ENCODE measurements around the gene ATPAF1.

ATPAF1 gene

GRCh38 chr1:46646331-46646730 is 21.8 kb downstream of the ATPAF1 start:
- Histone ChIP-seq H3K9me3 (ENCODE audit: insufficient read depth, low read depth, low read length) (no peaks in the 10 kb centered on the region), H3K4me1 (ENCODE audit: control insufficient read depth in 1 of 2, insufficient read depth in 2 of 2, low read length in 2 of 2) (no peaks in the 10 kb centered on the region), H3K79me2 (ENCODE audit: control insufficient read depth, insufficient read depth, low read length, poor library complexity) (no peaks in the 10 kb centered on the region), H3K23ac (ENCODE audit: low read length) (no peak overlapping the region), H3K4me3 (ENCODE audit: low read depth, low read length) (no peak overlapping the region), H4K8ac (ENCODE audit: low read depth, low read length) (no peak overlapping the region), H3K9ac (ENCODE audit: low read length) (no peak overlapping the region), H2AK5ac (ENCODE audit: low read length) (no peak overlapping the region), H3K4ac (ENCODE audit: low read depth, low read length) (no peak overlapping the region), H3K27ac (ENCODE audit: low read depth, low read length) (no peak overlapping the region), H4K12ac (ENCODE audit: low read depth, low read length) (no peak overlapping the region), H2BK5ac (ENCODE audit: low read depth, low read length, poor library complexity) (no peak overlapping the region), H3K79me1 (ENCODE audit: low read length) (no peaks in the 10 kb centered on the region), H2BK120ac (ENCODE audit: insufficient read depth, low read length, poor library complexity) (no peak overlapping the region), H3K18ac (ENCODE audit: low read length) (no peak overlapping the region), H3K14ac (ENCODE audit: low read length) (no peak overlapping the region), H3K36me3 (ENCODE audit: control insufficient read depth in 1 of 2, insufficient read depth in 2 of 2, low read length in 2 of 2) (peaks cover 0 to 8% of the 10 kb centered on the region in 2 experiments), H3K4me2 (ENCODE audit: low read length) (no peak overlapping the region), H2AFZ (ENCODE audit: insufficient read depth, low read length, poor library complexity) (no peak overlapping the region), H2BK12ac (ENCODE audit: low read length) (no peak overlapping the region), H3K27me3 (ENCODE audit: insufficient read depth, low read length) (no peaks in the 10 kb centered on the region), H4K91ac (ENCODE audit: low read depth, low read length) (no peak overlapping the region)
- no CpG with 5 or more reads among the region's 1 CpG for WGBS (ENCODE audit: extremely low coverage, insufficient coverage, insufficient read length)
- DNase-seq = no peak

GRCh38 chr1:46645815-46646214 is 22.3 kb downstream of the ATPAF1 start:
- Histone ChIP-seq H2BK12ac (ENCODE audit: low read length) (no peak overlapping the region), H3K9me3 (ENCODE audit: insufficient read depth, low read depth, low read length) (no peaks in the 10 kb centered on the region), H3K23ac (ENCODE audit: low read length) (no peak overlapping the region), H3K27me3 (ENCODE audit: insufficient read depth, low read length) (no peaks in the 10 kb centered on the region), H3K9ac (ENCODE audit: low read length) (no peak overlapping the region), H4K91ac (ENCODE audit: low read depth, low read length) (no peak overlapping the region), H3K27ac (ENCODE audit: low read depth, low read length) (no peak overlapping the region), H4K8ac (ENCODE audit: low read depth, low read length) (no peak overlapping the region), H3K4me3 (ENCODE audit: low read depth, low read length) (no peak overlapping the region), H2AK5ac (ENCODE audit: low read length) (no peak overlapping the region), H3K79me1 (ENCODE audit: low read length) (no peaks in the 10 kb centered on the region), H2AFZ (ENCODE audit: insufficient read depth, low read length, poor library complexity) (no peak overlapping the region), H3K14ac (ENCODE audit: low read length) (no peak overlapping the region), H3K4ac (ENCODE audit: low read depth, low read length) (no peak overlapping the region), H3K4me2 (ENCODE audit: low read length) (no peak overlapping the region), H3K4me1 (ENCODE audit: control insufficient read depth in 1 of 2, insufficient read depth in 2 of 2, low read length in 2 of 2) (no peaks in the 10 kb centered on the region), H2BK120ac (ENCODE audit: insufficient read depth, low read length, poor library complexity) (no peak overlapping the region), H3K36me3 (ENCODE audit: control insufficient read depth in 1 of 2, insufficient read depth in 2 of 2, low read length in 2 of 2) (peaks cover 0 to 8% of the 10 kb centered on the region in 2 experiments), H2BK5ac (ENCODE audit: low read depth, low read length, poor library complexity) (no peak overlapping the region), H3K79me2 (ENCODE audit: control insufficient read depth, insufficient read depth, low read length, poor library complexity) (no peaks in the 10 kb centered on the region), H4K12ac (ENCODE audit: low read depth, low read length) (no peak overlapping the region), H3K18ac (ENCODE audit: low read length) (no peak overlapping the region)
- DNase-seq = no peak
- WGBS (ENCODE audit: extremely low coverage, insufficient coverage, insufficient read length) = no CpG with 5 or more reads among the region's 4 CpGs

- Histone ChIP-seq H4K12ac (ENCODE audit: low read depth, low read length) (no peak overlapping the region), H2AK5ac (ENCODE audit: low read length) (no peak overlapping the region)
Observed at GRCh38 chr1:46643368-46643775, 24.8 kb downstream of the ATPAF1 start.

GRCh38 chr1:46642115-46642680 is 26.0 kb downstream of the ATPAF1 start:
- Histone ChIP-seq H3K4me1 (ENCODE audit: control insufficient read depth in 1 of 2, insufficient read depth in 2 of 2, low read length in 2 of 2) (no peaks in the 10 kb centered on the region), H3K14ac (ENCODE audit: low read length) (no peak overlapping the region), H2BK5ac (ENCODE audit: low read depth, low read length, poor library complexity) (no peak overlapping the region), H3K36me3 (ENCODE audit: control insufficient read depth in 1 of 2, insufficient read depth in 2 of 2, low read length in 2 of 2) (peaks cover 0 to 2% of the 10 kb centered on the region in 2 experiments), H4K91ac (ENCODE audit: low read depth, low read length) (no peak overlapping the region), H3K27ac (ENCODE audit: low read depth, low read length) (no peak overlapping the region), H4K8ac (ENCODE audit: low read depth, low read length) (no peak overlapping the region), H3K4me2 (ENCODE audit: low read length) (no peak overlapping the region), H3K79me2 (ENCODE audit: control insufficient read depth, insufficient read depth, low read length, poor library complexity) (no peaks in the 10 kb centered on the region), H2AK5ac (ENCODE audit: low read length) (no peak overlapping the region), H2BK12ac (ENCODE audit: low read length) (no peak overlapping the region), H3K27me3 (ENCODE audit: insufficient read depth, low read length) (no peaks in the 10 kb centered on the region), H3K9ac (ENCODE audit: low read length) (no peak overlapping the region), H3K4ac (ENCODE audit: low read depth, low read length) (no peak overlapping the region), H3K79me1 (ENCODE audit: low read length) (no peaks in the 10 kb centered on the region), H3K23ac (ENCODE audit: low read length) (no peak overlapping the region), H2BK120ac (ENCODE audit: insufficient read depth, low read length, poor library complexity) (no peak overlapping the region), H3K4me3 (ENCODE audit: low read depth, low read length) (no peak overlapping the region), H3K18ac (ENCODE audit: low read length) (no peak overlapping the region), H4K12ac (ENCODE audit: low read depth, low read length) (no peak overlapping the region), H2AFZ (ENCODE audit: insufficient read depth, low read length, poor library complexity) (no peak overlapping the region), H3K9me3 (ENCODE audit: insufficient read depth, low read depth, low read length) (no peaks in the 10 kb centered on the region)
- no peak for DNase-seq

More at GRCh38 chr1:46643368-46643775, 24.8 kb downstream of the ATPAF1 start:
- Histone ChIP-seq H2BK120ac (ENCODE audit: insufficient read depth, low read length, poor library complexity) (no peak overlapping the region), H3K4ac (ENCODE audit: low read depth, low read length) (no peak overlapping the region), H3K27ac (ENCODE audit: low read depth, low read length) (no peak overlapping the region), H3K9me3 (ENCODE audit: insufficient read depth, low read depth, low read length) (no peaks in the 10 kb centered on the region), H4K8ac (ENCODE audit: low read depth, low read length) (no peak overlapping the region), H3K79me2 (ENCODE audit: control insufficient read depth, insufficient read depth, low read length, poor library complexity) (no peaks in the 10 kb centered on the region), H2AFZ (ENCODE audit: insufficient read depth, low read length, poor library complexity) (no peak overlapping the region), H3K23ac (ENCODE audit: low read length) (no peak overlapping the region), H3K4me2 (ENCODE audit: low read length) (no peak overlapping the region), H2BK5ac (ENCODE audit: low read depth, low read length, poor library complexity) (no peak overlapping the region), H4K91ac (ENCODE audit: low read depth, low read length) (no peak overlapping the region), H3K9ac (ENCODE audit: low read length) (peak overlapping the region; percentile 48), H3K79me1 (ENCODE audit: low read length) (no peaks in the 10 kb centered on the region), H3K27me3 (ENCODE audit: insufficient read depth, low read length) (no peaks in the 10 kb centered on the region), H3K4me3 (ENCODE audit: low read depth, low read length) (no peak overlapping the region), H3K36me3 (ENCODE audit: control insufficient read depth in 1 of 2, insufficient read depth in 2 of 2, low read length in 2 of 2) (peaks cover 0 to 2% of the 10 kb centered on the region in 2 experiments), H3K18ac (ENCODE audit: low read length) (no peak overlapping the region), H2BK12ac (ENCODE audit: low read length) (no peak overlapping the region), H3K4me1 (ENCODE audit: control insufficient read depth in 1 of 2, insufficient read depth in 2 of 2, low read length in 2 of 2) (no peaks in the 10 kb centered on the region), H3K14ac (ENCODE audit: low read length) (no peak overlapping the region)
- DNase-seq = no peak
